Stimulated activated CD4-positive, alpha-beta T cell treated with anti-CD3 and anti-CD28 coated beads, Interleukin-15, amount 100 ng/mL, for 24 hours (primary cell): ENCODE data around the gene CDC42EP1.
A peak's percentile ranks its signal among the peaks of the same experiment; 100 is the strongest.
"Not testable (repeated sequence)": the region's sequence is repeated elsewhere in the genome, so short reads cannot be mapped to it uniquely, and the experiment has no call there.

Experiments used
- DNase-seq: peaks from one replicate; pipeline ENCODE4 v3.0.0-alpha.2; 2020

CDC42EP1 gene

GRCh38 chr22:37535159-37535558, 25.1 kb upstream of the CDC42EP1 start:
- no peak for DNase-seq

GRCh38 chr22:37538590-37539357, 21.5 kb upstream of the CDC42EP1 start:
- DNase-seq, result peak; percentile 94

DNA sequence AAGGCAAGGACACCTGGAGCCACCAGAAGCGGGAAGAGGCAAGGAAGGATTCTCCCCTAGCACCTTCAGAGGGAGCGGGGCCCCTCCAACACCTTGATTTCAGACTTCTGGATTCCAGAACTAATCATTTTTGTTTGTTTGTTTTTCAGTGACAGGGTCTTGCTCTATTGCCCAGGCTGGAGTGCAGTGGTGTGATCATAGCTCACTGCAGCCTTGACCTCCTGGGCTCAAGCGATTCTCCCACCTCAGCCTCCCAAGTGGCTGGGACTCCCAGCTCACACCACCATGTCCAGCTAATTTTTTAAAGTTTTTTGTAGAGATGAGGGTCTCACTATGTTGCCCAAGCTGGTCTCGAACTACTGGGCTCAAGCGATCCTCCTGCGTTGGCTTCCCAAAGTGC, 20.5 kb upstream of the CDC42EP1 start:
- DNase-seq, result not testable (repeated sequence)

DNA sequence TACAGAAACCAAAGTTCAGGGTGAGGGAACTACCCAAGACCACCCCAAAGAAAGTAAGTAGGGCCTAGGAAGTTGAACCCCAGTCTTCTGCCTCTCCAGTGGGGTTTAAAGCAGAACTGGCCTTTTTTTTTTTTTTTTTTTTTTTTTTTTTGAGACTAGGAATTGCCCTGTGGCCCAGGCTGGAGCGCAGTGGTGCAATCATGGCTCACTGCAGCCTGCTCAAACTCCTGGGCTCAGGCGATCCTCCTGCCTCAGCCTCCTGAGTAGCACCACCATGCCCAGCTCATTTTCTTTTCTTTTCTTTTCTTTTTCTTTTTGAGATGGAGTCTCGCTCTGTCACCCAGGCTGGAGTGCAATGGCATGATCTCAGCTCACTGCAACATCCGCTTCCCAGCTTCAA, 17.9 kb upstream of the CDC42EP1 start:
- DNase-seq, result not testable (repeated sequence)

DNA sequence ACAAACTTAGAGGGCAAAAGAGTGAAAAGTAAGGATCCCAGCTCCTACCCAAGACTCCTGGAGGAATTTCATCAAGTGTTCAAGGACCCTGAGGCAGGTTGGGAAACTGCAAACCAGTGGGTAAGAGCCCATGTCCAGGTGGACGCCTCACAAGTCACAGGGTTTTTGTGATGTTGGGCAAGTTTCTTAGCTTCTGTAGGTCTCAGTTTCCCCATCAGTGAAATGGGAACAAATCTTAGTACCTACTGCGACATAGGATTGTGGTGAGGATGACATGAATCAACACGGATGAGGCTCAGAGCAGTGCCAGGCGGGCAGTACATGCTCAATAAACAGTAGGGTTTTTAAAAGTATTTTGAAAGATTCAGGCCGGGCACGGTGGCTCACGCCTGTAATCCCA, 17.3 kb upstream of the CDC42EP1 start:
- DNase-seq, result no peak

GRCh38 chr22:37544955-37545702, 15.2 kb upstream of the CDC42EP1 start:
- DNase-seq, result peak; percentile 72

DNA sequence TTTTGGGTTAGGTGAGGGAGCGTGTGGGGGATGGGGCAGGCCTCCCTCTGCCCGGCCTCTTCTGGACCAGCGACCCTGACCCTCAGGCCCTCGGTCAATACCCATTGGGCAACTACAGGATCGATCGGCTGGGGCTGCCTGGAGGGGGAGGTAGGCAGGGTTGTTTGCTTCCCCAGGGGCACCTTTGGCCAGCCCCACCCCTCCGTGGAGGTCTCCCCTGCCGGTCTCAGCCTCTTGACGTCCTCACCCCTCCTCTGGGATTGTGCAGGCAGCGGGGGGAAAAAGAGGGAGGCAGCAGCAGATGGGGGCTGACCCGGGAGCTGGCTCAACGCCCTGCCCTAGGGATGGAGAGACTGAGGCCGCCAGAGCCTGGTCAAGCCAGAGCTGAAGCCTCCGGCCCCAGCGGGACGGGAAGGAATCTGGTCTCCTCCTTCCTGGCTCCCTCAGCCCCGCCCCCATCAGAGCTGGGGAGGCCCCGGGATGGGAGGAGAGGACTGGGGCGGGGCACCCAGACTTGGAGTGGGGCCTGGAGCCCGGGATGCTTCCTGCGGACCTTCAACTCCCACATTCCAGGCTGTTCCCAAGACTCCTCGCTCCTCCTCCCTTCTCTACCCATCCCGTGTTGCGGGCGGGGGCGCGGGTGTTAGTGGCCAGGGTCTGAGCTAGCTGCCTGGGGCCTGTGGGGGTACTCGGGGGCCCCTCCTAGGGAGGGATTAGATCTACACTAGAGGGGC, 14.4 kb upstream of the CDC42EP1 start:
- no peak for DNase-seq

- no peak for DNase-seq
These were observed 13.6 kb upstream of the CDC42EP1 start for GRCh38 chr22:37546437-37547250.

DNA sequence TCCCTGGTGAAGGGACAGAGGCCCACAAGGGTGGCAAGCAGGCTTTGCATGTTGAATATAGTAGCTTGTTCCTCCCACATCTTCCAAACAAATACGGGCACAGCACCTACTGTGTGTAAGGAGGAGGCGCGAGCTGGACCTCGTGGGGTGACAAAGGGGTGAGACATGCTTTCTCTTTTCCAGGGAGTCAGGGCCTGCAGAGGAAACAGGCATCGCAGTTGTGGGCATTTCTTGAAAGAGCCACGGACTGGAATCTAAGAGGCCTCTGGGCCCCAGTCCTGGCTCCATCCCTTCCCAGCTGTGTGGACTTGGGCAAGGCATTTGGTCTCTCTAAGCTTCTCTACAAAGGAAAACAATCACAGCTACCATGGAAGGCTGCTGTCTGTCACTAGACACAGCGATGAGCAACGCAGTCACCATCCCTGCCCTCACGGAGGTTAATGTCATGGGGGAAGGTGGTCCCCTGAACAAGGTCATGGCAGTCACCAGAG, 13.0 kb upstream of the CDC42EP1 start:
- DNase-seq, result no peak

DNA sequence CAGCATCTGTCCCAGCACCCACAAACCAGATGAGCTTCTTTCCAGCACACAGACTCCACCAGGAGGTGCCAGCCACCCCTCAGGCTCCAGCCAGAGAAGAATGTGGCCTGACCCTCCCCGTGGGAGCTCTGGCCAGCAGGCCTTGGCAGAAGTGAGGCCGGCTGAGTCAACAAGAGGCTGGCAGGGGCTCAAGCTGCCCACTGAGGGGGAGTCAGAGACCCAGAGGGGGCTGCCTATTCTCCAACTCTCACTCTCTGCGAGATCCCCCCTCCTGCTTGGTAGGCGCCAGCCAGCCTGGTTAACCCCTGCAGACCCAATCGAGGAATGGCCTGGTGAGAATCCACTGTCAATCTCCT, 10.6 kb upstream of the CDC42EP1 start:
- no peak for DNase-seq

DNA sequence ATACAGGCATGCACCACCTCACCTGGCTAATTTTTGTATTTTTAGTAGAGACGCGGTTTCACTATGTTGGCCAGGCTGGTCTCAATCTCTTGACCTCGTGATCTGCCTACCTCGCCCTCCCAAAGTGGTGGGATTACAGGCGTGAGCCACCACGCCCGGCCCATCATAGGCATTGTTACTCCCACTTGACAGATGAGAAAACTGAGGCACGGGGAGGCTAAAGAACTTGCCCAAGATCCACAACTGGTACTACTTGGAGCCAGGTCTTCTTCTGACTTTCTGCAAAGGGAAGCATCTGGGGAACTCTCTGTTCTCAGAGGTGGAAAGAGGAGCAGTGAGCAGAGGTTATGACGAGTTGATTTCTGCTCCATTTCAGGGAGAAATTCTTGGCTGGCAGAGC, 9.4 kb upstream of the CDC42EP1 start:
- not testable (repeated sequence) for DNase-seq

DNA sequence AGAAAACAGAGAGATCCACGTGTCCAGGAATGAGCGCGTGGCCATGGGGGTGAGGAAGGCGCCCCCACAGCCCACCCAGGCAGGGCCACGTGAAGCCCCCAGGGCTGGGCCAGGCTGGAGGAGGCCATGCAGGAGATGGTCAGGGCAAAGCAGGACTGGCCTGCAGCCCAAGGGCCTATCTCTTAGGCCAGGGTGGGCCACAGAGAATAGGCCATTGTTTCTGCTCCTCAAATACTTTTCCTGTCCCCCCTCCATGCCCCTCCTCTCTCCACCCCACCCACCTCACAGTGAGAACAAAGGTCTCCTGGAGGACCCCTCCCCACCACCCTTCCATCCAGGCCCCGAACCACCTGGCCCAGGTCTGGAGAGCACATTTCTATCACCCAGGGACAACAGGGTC, 8.3 kb upstream of the CDC42EP1 start:
- no peak for DNase-seq

- no peak for DNase-seq
These were observed 7.6 kb upstream of the CDC42EP1 start for GRCh38 chr22:37552524-37553163.

- DNase-seq, result no peak
These were observed 6.6 kb upstream of the CDC42EP1 start for GRCh38 chr22:37553725-37554124.

DNA sequence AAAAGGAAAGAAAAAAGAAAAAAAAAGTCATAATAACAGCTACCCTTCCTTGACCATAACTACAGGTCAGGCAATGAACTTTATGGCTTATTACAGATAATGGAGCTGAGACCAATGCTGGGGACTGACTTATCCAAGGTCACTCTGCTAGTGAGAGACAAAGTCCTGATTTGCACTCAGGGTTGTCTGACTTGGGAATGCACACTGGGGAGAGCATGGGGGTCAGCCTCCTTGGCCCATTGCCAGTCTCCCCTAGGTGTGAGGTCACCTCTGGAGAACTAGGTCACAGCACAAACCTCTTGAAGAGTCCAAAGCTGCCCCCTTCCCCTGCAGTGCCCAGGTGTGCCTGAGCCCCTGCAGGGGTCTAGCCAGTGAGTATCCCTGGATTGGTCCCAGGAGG, 5.3 kb upstream of the CDC42EP1 start:
- no peak for DNase-seq

GRCh38 chr22:37556710-37557109, 3.6 kb upstream of the CDC42EP1 start:
- DNase-seq, result no peak

DNA sequence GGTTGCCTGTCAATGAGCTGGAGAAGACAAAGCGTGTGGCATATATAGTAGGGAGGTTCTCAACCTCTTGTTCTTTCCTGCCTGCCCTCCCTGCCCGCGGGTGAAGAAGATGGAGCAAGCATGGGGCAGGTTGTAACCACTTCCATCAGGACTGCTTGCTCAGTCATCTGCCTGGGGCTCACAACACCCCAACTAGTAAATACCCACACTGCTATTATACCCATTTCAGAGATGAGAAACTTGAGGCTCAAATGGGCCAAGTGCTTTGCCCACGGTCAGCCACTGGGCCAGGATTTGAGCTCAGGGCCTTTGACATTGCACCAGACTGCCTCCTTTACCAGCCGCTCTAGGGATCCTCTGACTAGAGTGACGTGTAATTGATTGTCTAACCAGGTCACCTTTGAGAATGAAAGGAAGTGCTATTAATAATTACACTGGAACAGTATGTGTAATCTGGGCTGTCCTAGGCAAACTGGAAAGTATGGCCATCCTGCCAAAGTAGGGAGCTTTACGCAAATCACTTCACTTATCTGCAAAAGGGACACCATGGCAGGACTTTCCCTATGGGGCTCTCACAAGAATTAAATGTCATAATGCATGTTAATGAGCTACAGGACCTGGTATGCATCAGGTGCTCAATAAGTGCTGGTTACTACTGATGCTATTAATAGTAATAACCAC, 2.8 kb upstream of the CDC42EP1 start:
- no peak for DNase-seq

- no peak for DNase-seq
These were observed 1.5 kb upstream of the CDC42EP1 start for GRCh38 chr22:37558815-37559214.

DNA sequence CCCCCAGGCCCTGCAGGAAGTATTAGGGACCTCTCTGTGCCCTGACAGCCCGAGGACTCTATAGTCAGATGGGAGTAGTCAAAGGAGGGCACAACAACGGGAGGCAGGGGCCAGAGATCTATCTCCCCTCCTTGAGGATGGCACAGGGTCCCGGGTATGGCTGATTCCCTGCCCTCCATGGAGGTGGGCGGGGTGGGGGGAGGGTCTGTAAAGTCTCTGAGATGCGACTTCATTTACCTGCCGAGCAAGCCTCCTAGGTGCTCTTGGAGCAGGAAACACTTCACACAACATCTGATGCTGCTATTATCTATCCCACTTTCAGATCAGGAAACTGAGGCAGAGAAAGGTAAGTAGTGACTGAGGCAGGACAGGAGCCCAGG, 769 bp upstream of the CDC42EP1 start:
- no peak for DNase-seq

- no peak for DNase-seq
These were observed 430 bp downstream of the CDC42EP1 start for GRCh38 chr22:37560608-37561211.
